ENCODE measurements around the gene FZR1. TPM values are rescaled to one million over a fixed set of nuclear protein-coding genes. Genes with fewer than 3 reads are reported as not detected.

Gene FZR1
- total RNA-seq, 1 donor from 2014 or later = 65.2 TPM

- intact Hi-C loops (cut with micrococcal nuclease) = no loop called here
Observed at GRCh38 chr19:3586127-3586626, 80.1 kb downstream of the FZR1 start.

GRCh38 chr19:3586707-3587346 is 80.7 kb downstream of the FZR1 start:
- intact Hi-C loops (cut with micrococcal nuclease) = no loop called here

Other genes starting within 250 kb of the FZR1 start
- 11.5 and 11.9 TPM in 2 replicates for gene NFIC, start 139.7 kb upstream of the FZR1 start, total RNA-seq
- gene SMIM24, start 25.8 kb upstream of the FZR1 start, total RNA-seq = 1.3 and 1.5 TPM in 2 replicates
- gene SMIM44, start 22.9 kb upstream of the FZR1 start, total RNA-seq = not detected in 2 replicates
- 15.7 and 16.2 TPM in 2 replicates for gene DOHH, start 5.6 kb upstream of the FZR1 start, total RNA-seq
- gene TEKTIP1, start 32.9 kb downstream of the FZR1 start, total RNA-seq = 4.5 TPM in 2 replicates
- gene MFSD12, start 51.3 kb downstream of the FZR1 start, total RNA-seq = 66.6 and 71.2 TPM in 2 replicates
- 38.7 and 41.0 TPM in 2 replicates for gene HMG20B, start 66.6 kb downstream of the FZR1 start, total RNA-seq
- 0.41 and 0.48 TPM in 2 replicates for gene GIPC3, start 79.2 kb downstream of the FZR1 start, total RNA-seq
- 0.52 and 0.93 TPM in 2 replicates for gene TBXA2R, start 100.6 kb downstream of the FZR1 start, total RNA-seq
- gene CACTIN, start 120.5 kb downstream of the FZR1 start, total RNA-seq = 32.6 and 34.8 TPM in 2 replicates
- 15.6 TPM in 2 replicates for gene PIP5K1C, start 194.2 kb downstream of the FZR1 start, total RNA-seq
- 1.0 and 1.2 TPM in 2 replicates for gene TJP3, start 202.1 kb downstream of the FZR1 start, total RNA-seq